Hepatocyte (in vitro differentiated cells): ENCODE results near the gene NKRF.

Experiments
- CTCF ChIP-seq: fragments of 200-600 bp; sonication (generic); IDR thresholded peaks from 2 replicates; pipeline ENCODE4 v1.5.1; 2016; ENCODE audit warnings: antibody characterized with exemption, mild to moderate bottlenecking; ENCODE audit not compliant: poor library complexity
- EZH2 ChIP-seq: fragments of 200-600 bp; sonication (generic); IDR thresholded peaks from 2 replicates; pipeline ENCODE4 v1.6.1; 2016; ENCODE audit warnings: antibody characterized with exemption, mild to moderate bottlenecking, borderline replicate concordance
- EZH2phosphoT487 ChIP-seq: fragments of 200-600 bp; sonication (generic); IDR thresholded peaks from one replicate; pipeline ENCODE4 v1.6.1; 2018; ENCODE audit warnings: antibody characterized with exemption, mild to moderate bottlenecking, low read depth, moderate library complexity; ENCODE audit not compliant: unreplicated experiment, severe bottlenecking

DNA sequence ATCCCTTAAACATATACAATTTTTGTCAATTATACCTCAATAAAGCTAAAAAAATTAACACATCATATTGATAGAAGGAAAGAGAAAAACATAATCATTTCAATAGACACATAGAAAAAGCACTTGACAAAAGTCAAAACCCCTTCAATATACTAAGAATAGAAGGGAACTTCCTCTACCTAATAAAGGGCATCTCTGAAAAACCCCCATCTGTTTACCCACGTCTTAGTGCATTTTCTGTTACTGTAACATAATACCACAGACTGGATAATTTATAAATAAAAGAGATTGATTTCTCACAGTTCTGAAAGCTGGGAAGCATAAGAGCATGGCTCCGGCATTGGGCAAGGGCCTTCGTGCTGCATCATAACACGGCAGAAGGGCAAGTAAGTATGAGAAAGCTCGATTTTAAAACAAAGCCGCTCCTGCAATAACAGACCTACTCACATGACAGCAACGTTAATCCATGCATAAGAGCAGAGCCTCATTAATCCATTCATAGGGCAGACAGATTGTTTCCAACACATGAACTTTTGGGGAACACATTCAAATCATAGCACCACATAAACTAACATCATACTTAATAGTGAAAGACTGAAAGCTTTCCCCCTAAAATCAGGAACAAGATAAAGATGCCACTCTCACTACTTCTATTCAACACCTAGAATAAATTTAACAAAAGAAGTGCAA is 56.8 kb downstream of the NKRF start:
- TF ChIP-seq EZH2 (no peak), EZH2phosphoT487 (no peak), CTCF (no peak)
